Measurements from ENCODE around the gene PSMA7.
"Not testable (repeated sequence)": the region's sequence is repeated elsewhere in the genome, so short reads cannot be mapped to it uniquely, and the experiment has no call there.

PSMA7 gene

GRCh38 chr20:62151835-62152364 is 8.7 kb upstream of the PSMA7 start:
- no peak for DNase-seq

GRCh38 chr20:62151225-62151624 is 8.0 kb upstream of the PSMA7 start:
- no peak for DNase-seq

- no peak for DNase-seq
These were observed 7.0 kb upstream of the PSMA7 start for GRCh38 chr20:62150310-62150575.

GRCh38 chr20:62149532-62150309 is 6.5 kb upstream of the PSMA7 start:
- DNase-seq: no peak

- no peak for DNase-seq
These were observed 5.7 kb upstream of the PSMA7 start for GRCh38 chr20:62148908-62149314.

GRCh38 chr20:62148383-62148782 is 5.2 kb upstream of the PSMA7 start:
- DNase-seq: not testable (repeated sequence)

- DNase-seq: no peak
These were observed 4.3 kb upstream of the PSMA7 start for GRCh38 chr20:62147528-62147927.

DNA sequence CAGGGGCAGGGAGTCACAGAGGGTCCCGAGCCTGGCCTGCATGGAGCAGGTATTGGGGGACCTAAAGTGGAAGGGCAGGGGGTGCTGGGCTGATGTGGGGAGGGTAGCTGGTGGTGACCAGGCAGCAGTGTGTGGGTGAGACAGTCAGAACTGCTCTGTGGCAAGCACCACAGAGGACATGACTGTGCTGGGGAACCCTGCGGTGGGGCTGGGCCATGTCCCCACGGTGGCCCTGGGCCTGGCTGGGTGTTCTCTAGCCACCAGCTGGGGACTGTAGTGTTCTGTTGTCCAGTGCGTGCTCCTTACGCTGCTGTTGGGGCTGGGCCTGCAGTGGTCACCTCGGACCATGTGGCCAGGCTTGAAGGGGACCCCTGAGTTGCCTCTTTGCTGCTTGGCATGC is 3.9 kb upstream of the PSMA7 start:
- no peak for DNase-seq

- peak; percentile 73 for DNase-seq
These were observed 3.0 kb upstream of the PSMA7 start for GRCh38 chr20:62146019-62146755.

GRCh38 chr20:62145688-62146018 is 2.5 kb upstream of the PSMA7 start:
- DNase-seq: no peak

- DNase-seq: peak; percentile 82
These were observed 997 bp upstream of the PSMA7 start for GRCh38 chr20:62143957-62144825.

DNA sequence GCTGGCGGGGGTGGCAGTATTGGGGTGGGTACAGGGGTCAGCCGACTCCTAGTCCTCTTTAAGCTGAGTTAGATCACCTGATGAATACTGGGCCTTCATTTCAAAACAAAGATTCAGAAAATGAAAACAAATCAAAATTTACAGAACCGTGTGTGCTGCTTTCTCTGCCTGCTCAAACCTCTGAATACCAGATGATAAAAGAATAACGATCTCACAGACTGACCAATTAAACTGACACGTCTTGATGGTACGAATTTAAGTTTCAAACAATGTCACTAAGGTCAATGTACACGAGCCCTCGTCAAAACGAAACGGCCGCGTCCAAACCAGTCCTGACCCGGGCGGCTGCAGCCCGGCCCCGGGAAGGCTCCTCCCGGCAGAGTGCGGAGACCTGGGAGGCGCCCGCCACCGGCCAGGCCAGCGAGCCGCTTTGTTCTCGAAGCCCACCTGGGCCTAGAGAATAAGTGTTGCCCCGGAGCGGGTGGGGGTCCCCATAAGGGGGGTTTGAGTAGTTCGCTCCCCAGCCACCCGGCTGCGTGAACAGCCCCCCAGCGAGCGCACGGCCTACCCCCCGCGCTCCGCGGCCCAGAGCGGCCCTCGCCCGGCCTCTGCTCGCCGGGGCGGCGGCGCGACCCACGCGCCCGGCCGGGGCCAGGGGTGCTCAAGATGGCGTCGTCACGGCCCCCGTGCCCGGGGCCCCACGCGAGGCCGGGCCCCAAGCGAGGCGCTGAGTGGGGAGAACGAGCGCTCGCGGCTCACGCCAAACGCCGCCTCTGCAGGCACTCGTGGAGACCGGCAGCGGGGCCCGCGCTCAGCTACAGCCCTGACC is 728 bp downstream of the PSMA7 start:
- DNase-seq: no peak

DNA sequence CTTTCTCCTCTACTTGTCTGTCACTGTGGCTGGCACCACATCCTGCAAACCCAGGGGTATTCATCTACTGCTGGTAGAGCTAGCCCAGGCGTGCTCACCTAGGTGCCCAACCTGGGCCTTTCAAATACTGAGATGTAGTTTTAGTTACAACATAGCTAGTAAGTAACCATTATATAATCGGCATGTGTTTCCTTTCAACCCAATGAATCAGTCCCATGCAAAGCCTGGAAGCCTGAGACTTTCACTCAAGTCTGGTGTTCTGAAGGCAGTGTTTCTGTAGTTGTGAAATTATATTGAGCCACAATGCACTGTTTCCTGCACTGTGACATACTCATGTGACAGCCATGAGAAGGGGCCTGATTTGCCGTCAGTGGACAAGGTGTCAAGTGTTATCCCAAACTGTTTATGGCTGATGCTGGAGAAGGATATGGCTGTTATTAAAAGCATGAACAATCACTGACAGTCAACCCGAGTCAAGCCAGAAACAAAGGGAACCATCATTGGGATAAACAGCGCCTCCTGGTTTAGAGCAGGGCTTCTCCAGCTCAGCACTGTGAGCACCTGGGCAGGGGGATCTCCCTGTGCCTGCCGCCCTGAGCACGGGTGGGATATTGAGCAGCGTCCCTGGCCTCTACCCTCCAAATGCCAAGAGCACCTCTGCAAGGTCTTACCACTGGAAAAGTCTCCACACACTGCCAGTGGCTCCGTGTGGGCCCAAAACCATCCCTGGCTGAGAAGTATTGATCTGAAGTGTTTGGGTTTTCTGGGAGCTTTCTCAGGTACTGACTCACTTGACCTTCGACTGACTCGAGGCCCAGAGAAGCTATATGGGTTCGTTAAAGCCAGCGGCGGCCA is 1.6 kb downstream of the PSMA7 start:
- DNase-seq: peak; percentile 48

- DNase-seq: no peak
These were observed 2.2 kb downstream of the PSMA7 start for GRCh38 chr20:62141043-62141396.

DNA sequence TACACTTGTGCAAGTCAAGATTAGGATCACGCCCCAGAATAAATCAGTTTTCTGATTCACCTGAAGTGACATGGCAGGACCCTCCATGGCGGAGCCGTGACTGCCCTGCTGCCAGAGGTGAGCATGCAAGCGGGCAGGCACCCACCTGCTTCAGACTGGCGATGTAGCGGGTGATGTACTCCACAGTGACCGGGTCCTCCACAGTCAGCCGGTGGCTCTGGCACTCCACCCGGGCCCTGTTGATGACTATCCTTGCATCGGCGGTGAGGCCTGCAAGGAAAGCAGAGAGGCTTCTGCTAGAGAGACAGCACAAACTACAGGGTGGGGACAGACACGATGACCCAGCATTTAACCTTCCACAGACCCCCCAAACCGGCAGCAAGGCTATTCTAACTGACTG is 3.6 kb downstream of the PSMA7 start:
- DNase-seq: no peak

DNA sequence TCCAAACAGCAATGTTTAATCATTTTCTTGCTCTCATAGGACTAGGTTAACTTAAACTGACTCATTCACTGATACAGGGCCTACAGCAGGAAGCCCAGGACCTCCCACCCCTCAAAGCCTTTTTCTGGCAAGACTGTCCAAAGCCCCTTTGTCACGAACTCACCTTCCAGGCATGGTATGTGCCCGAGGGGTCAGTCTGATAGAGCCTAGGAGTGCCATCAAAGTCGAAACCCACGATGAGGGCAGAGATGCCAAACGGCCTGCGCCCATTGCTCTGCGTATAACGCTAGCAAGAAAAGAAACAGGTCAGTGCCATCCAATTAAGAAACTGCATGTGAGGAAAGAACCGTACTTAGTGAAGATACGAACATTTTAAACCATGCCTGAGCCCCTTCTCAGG is 4.3 kb downstream of the PSMA7 start:
- no peak for DNase-seq

DNA sequence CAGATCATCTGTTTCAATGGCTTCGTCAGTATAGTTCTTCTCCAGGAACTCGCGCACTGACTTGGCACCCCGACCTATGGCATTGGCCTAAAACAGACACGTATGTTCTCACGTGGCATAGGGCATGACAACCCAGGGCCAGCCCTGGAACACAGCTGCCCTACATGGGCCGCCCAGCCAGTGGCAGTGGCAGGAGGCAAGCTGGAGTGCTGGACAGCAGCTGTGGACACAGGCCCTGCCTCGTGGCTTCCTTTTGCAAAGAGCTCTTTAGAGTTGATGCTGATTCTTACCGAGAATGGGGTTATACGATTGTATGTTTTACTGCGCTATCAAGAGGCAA is 5.0 kb downstream of the PSMA7 start:
- DNase-seq: no peak

- no peak for DNase-seq
These were observed 5.6 kb downstream of the PSMA7 start for GRCh38 chr20:62137478-62138203.

DNA sequence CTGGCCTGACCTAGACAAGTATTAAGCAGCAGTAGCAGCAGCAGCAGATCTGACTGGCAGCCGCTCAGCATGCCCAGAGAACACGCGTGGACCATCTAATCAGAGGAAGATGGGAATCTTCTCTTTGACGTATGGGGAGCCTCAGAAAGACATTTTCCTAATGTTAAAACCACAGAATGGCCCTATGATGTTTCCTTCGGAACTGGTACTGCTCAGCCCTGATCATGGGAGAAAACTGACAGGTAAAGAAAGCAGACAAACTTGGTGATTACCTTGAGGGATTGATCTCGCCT is 6.2 kb downstream of the PSMA7 start:
- DNase-seq: no peak

DNA sequence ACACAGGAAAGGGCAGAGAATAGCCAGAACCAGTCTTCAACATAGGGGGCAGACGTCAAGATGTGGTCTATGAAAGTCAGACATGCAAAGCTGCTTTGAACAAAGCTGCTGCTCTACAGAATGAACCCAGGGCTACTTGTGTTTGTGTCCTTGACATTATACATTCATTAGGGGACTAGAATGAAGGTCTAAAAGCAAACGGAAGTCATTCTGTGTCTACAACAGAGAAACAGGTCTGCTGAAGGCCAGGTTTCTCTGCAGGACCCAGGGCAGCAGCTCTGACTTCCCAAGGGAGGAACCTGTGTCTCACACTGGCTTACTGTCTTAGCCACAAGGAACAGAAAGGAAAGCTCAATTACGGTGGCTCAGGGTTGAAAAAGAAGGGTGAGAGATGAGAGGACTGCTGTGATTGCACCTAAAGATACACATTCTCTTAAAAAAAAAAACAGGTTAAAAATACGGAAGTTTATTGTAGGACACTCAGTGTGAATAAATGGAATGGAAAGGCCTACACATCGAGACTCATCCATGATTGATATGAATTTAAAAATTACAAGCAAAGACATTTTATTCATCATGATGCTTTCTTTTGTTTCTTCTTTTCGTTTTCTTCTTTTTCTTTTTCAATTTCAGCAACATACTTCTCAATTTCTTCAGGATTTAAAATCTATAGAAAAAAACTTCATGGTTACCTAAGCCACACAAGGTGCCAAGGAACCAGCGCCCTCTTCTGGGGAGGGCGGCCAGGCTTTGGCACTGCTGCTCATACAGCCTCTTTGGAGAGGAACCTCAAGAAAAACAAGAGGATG is 6.7 kb downstream of the PSMA7 start:
- DNase-seq: peak; percentile 86
